K562 (cell line): ENCODE data around the gene CCNJL. TPM values are rescaled to one million over a fixed set of nuclear protein-coding genes. Genes with fewer than 3 reads are reported as not detected.

ENCODE experiments used
- ATAC-seq: fragments of 200-7000 bp; cut with Tn5 transposase; 3 replicates; pipeline ENCODE4 v1.9.1; 2020; ENCODE audit warnings: moderate library complexity
- BruUV-seq: library from RNA; stranded (reverse); fragments of 400-500 nt; replicated peaks from 2 replicates; lab custom pipeline; 2021; lab: Mats Ljungman, UMichigan
- CTCF ChIA-PET: fragments of 300-600 bp; formaldehyde crosslinking; extraction: SDS; loops from one replicate; lab custom pipeline; 2021; ENCODE audit warnings: low intra/inter-chr PET ratio; lab: Yijun Ruan, JAX
- POLR2A ChIA-PET: fragments of 300-600, 350-650 bp; sonication (Branson Sonifier 250); formaldehyde crosslinking; extraction: SDS; loops from one replicate; lab custom pipeline; 2021; ENCODE audit warnings: antibody characterized with exemption, inconsistent platforms; lab: Yijun Ruan, JAX
- DNase-seq, 4 experiments: peaks; one replicate each; pipeline versions ENCODE4 v3.0.0 to v3.0.0-alpha.2; 2011 to 2018; ENCODE audit warnings: low spot score in 3 of 4, mixed read lengths in 3 of 4; ENCODE audit errors: extremely low read depth in 1 of 4
- FAIRE-seq: peaks from 2 replicates; lab custom pipeline; 2011; peaks lifted over from hg19 to GRCh38; lab: Jason Lieb, UNC
- H2AFZ ChIP-seq: 2 replicates; pipeline ENCODE4 v1.6.0; 2011; ENCODE audit warnings: low read depth, low read length, control low read depth, inconsistent platforms
- H3K27ac ChIP-seq: fragments of 200-600 bp; 3 replicates; pipeline ENCODE4 v1.8.0; 2011; ENCODE audit warnings: low read depth, mild to moderate bottlenecking, control low read depth, inconsistent platforms, low read length, moderate library complexity, mixed read lengths; ENCODE audit errors: extremely low read depth
- H3K27me3 ChIP-seq, 2 experiments: fragments of 300-600 bp in 1 of 2; 2 replicates in 1 of 2; 3 replicates in 1 of 2; pipeline versions ENCODE4 v1.6.0 to v1.8.0; 2011; ENCODE audit warnings: inconsistent platforms in 2 of 2, low read length in 2 of 2, mild to moderate bottlenecking in 1 of 2, mixed read lengths in 1 of 2, moderate library complexity in 1 of 2; ENCODE audit not compliant: control insufficient read depth in 2 of 2, insufficient read depth in 2 of 2
- H3K36me3 ChIP-seq: fragments of 300-600 bp; 3 replicates; pipeline ENCODE4 v1.8.0; 2011; ENCODE audit warnings: mild to moderate bottlenecking, low read length, inconsistent platforms; ENCODE audit not compliant: control insufficient read depth, insufficient read depth
- H3K4me1 ChIP-seq, 2 experiments: fragments of 200-600 bp in 1 of 2; replicated peaks in 1 of 2; 2 replicates in 1 of 2; 3 replicates in 1 of 2; pipeline versions ENCODE4 v1.5.1 to v1.8.0; 2011; ENCODE audit warnings: inconsistent platforms in 2 of 2, low read length in 2 of 2, mild to moderate bottlenecking in 1 of 2, mixed read lengths in 1 of 2, moderate library complexity in 1 of 2; ENCODE audit not compliant: control insufficient read depth in 2 of 2, insufficient read depth in 2 of 2
- H3K4me2 ChIP-seq: 2 replicates; pipeline ENCODE4 v1.6.1; 2011; ENCODE audit warnings: low read length, control low read depth, inconsistent platforms, mixed read lengths; ENCODE audit not compliant: insufficient read depth
- H3K4me3 ChIP-seq: fragments of 200-600 bp; sonication (generic), shearing (Covaris generic); 2 replicates; pipeline ENCODE4 v1.5.1; 2016; ENCODE audit warnings: control low read depth, inconsistent platforms
- H3K79me2 ChIP-seq: fragments of 200-600 bp; 3 replicates; pipeline ENCODE4 v1.8.0; 2011; ENCODE audit warnings: low read length, inconsistent platforms; ENCODE audit not compliant: control insufficient read depth, insufficient read depth
- H3K9ac ChIP-seq, 2 experiments: 2 replicates each; pipeline versions ENCODE4 v1.6.0 to v1.6.1; 2011; ENCODE audit warnings: low read depth in 2 of 2, low read length in 2 of 2, control low read depth in 1 of 2, inconsistent platforms in 1 of 2, mild to moderate bottlenecking in 1 of 2, mixed read lengths in 1 of 2; ENCODE audit not compliant: insufficient read depth in 1 of 2
- H3K9me1 ChIP-seq: one replicate; pipeline ENCODE4 v1.6.0; 2011; ENCODE audit warnings: inconsistent platforms, mild to moderate bottlenecking, low read length, moderate library complexity; ENCODE audit not compliant: control insufficient read depth, insufficient read depth
- H3K9me3 ChIP-seq: replicated peaks from 2 replicates; pipeline ENCODE4 v1.5.1; 2011; ENCODE audit warnings: low read depth, low read length, inconsistent platforms; ENCODE audit not compliant: control insufficient read depth, insufficient read depth
- H4K20me1 ChIP-seq: replicated peaks from 2 replicates; pipeline ENCODE4 v1.6.1; 2011; ENCODE audit warnings: low read length, inconsistent platforms, mixed read lengths; ENCODE audit not compliant: control insufficient read depth, insufficient read depth
- ATF7 ChIP-seq: fragments of 450-650 bp; IDR thresholded peaks from 2 replicates; pipeline ENCODE4 v1.7.1; 2014; ENCODE audit warnings: mild to moderate bottlenecking, moderate library complexity
- CBFA2T2 ChIP-seq: fragments of 450-650 bp; conservative IDR thresholded peaks from 2 replicates; pipeline ENCODE4 v1.6.1; 2017; ENCODE audit warnings: mild to moderate bottlenecking
- CREM ChIP-seq: IDR thresholded peaks from 2 replicates; pipeline ENCODE4 v1.6.1; 2014; ENCODE audit warnings: antibody characterized with exemption, low read depth
- HDAC3 ChIP-seq: fragments of 450-650 bp; IDR thresholded peaks from 2 replicates; pipeline ENCODE4 v1.6.1; 2018; ENCODE audit warnings: borderline replicate concordance, mild to moderate bottlenecking, moderate library complexity; ENCODE audit not compliant: partially characterized antibody
- HDAC8 ChIP-seq: fragments of 450-650 bp; IDR thresholded peaks from 2 replicates; pipeline ENCODE4 v1.6.1; 2016; ENCODE audit warnings: mild to moderate bottlenecking, missing genetic modification characterization, moderate library complexity, missing compliant biosample characterization
- KLF10 ChIP-seq: fragments of 250-450 bp; sonication (Bioruptor Pico); IDR thresholded peaks from 2 replicates; pipeline ENCODE4 v1.6.1; 2021; ENCODE audit warnings: matching md5 sums
- MAFG ChIP-seq: fragments of 450-650 bp; conservative IDR thresholded peaks from 2 replicates; pipeline ENCODE4 v1.6.1; 2016; ENCODE audit warnings: missing genetic modification characterization, missing compliant biosample characterization
- PRMT5 ChIP-seq: sonication (generic); formaldehyde crosslinking; IDR thresholded peaks from 2 replicates; pipeline ENCODE4 v1.5.0; 2020; ENCODE audit warnings: missing genetic modification reagents
- TAF1 ChIP-seq: IDR thresholded peaks from 2 replicates; pipeline ENCODE4 v1.6.1; 2011; ENCODE audit warnings: mild to moderate bottlenecking, low read length, moderate library complexity; ENCODE audit not compliant: insufficient read depth, control insufficient read depth, severe bottlenecking; ENCODE audit errors: extremely low read depth
- TEAD4 ChIP-seq, 2 experiments: sonication (generic) in 1 of 2; formaldehyde crosslinking in 1 of 2; IDR thresholded peaks; 2 replicates each; pipeline versions ENCODE4 v1.6.1 to v1.8.0; 2012 to 2022; ENCODE audit warnings: borderline replicate concordance in 1 of 2, inconsistent platforms in 1 of 2, low read length in 1 of 2, mild to moderate bottlenecking in 1 of 2, missing genetic modification reagents in 1 of 2
- TGIF2 ChIP-seq: sonication (generic); formaldehyde crosslinking; IDR thresholded peaks from 2 replicates; pipeline ENCODE4 v1.8.1; 2022; ENCODE audit warnings: mild to moderate bottlenecking, missing genetic modification reagents, moderate library complexity
- ZFP36 ChIP-seq: fragments of 150-350 bp; IDR thresholded peaks from 2 replicates; pipeline ENCODE4 v1.6.1; 2018; ENCODE audit warnings: low read length, low read depth; ENCODE audit not compliant: partially characterized antibody
- ZNF253 ChIP-seq: fragments of 250-450 bp; sonication (Bioruptor Pico); conservative IDR thresholded peaks from 2 replicates; pipeline ENCODE4 v1.6.1; 2021; ENCODE audit warnings: mild to moderate bottlenecking
- ZNF699 ChIP-seq: fragments of 250-450 bp; sonication (Bioruptor Pico); IDR thresholded peaks from 2 replicates; pipeline ENCODE4 v1.8.0; 2021; ENCODE audit warnings: mild to moderate bottlenecking, moderate library complexity; ENCODE audit not compliant: insufficient replicate concordance
- ZNF75A ChIP-seq: fragments of 450-650 bp; formaldehyde crosslinking; IDR thresholded peaks from 2 replicates; pipeline ENCODE4 v1.4.0; 2020; ENCODE audit warnings: mild to moderate bottlenecking
- WGBS: fragments of 100-300 bp; shearing (Covaris generic); methylation state at CpG from one replicate; pipeline ENCODE4 v1.1.6; 2016; ENCODE audit warnings: low coverage, mixed read lengths; ENCODE audit not compliant: insufficient coverage; ENCODE audit errors: missing lambda C conversion rate; 5-methylcytosine and 5-hydroxymethylcytosine counted together
- in situ Hi-C: fragments of 300-500 bp; cut with MboI; formaldehyde crosslinking; loops from 4 replicates; pipeline ENCODE4 v1.15.0; 2018; ENCODE audit warnings: inconsistent platforms, mixed read lengths
- intact Hi-C: fragments of 100-400 bp; cut with micrococcal nuclease; formaldehyde crosslinking; loops from 2 replicates; pipeline ENCODE4 v1.14.2; 2022
- polyA plus RNA-seq, 8 experiments: library from polyadenylated mRNA; depleted of rRNA in 4 of 8; stranded (reverse) in 5 of 8; unstranded in 3 of 8; fragments of >200 nt; fragmentation: Nextera tagmentation in 2 of 8; fragmentation: Illumina TruSeq in 1 of 8; extraction: Ambion mirVana in 2 of 8; extraction: Trizol in 1 of 8; gene quantifications; 2 replicates each; pipeline versions ENCODE4 v1.2.1 to v1.2.3, GENCODE V29; 2011 to 2014; ENCODE audit warnings: inconsistent platforms in 1 of 8, missing spikeins in 1 of 8
- total RNA-seq, 7 experiments: library from RNA; depleted of rRNA in 6 of 7; stranded (reverse); fragments of >200 nt in 6 of 7; fragmentation: Illumina TruSeq in 2 of 7; extraction: Trizol in 2 of 7; gene quantifications; 2 replicates each; pipeline versions ENCODE4 v1.2.1 to v1.2.3, GENCODE V29; 2011 to 2021; ENCODE audit warnings: low replicate concordance in 1 of 7
- TF ChIP-seq, protein P1 (sequence below): fragments of 150-350 bp; IDR thresholded peaks from 2 replicates; pipeline ENCODE4 v1.6.1; 2014; ENCODE audit warnings: low read depth, mild to moderate bottlenecking, low read length, borderline replicate concordance
- TF ChIP-seq, protein P2 (sequence below): fragments of 250-450 bp; sonication (Bioruptor Pico); IDR thresholded peaks from 2 replicates; pipeline ENCODE4 v1.4.0; 2020

The CCNJL gene
- total and polyA plus RNA-seq, 9 of the 15 experiments (the other 6 are each of a cell fraction or from before 2014, with no cell fraction given), result 0.04 TPM; not detected in 8

DNA sequence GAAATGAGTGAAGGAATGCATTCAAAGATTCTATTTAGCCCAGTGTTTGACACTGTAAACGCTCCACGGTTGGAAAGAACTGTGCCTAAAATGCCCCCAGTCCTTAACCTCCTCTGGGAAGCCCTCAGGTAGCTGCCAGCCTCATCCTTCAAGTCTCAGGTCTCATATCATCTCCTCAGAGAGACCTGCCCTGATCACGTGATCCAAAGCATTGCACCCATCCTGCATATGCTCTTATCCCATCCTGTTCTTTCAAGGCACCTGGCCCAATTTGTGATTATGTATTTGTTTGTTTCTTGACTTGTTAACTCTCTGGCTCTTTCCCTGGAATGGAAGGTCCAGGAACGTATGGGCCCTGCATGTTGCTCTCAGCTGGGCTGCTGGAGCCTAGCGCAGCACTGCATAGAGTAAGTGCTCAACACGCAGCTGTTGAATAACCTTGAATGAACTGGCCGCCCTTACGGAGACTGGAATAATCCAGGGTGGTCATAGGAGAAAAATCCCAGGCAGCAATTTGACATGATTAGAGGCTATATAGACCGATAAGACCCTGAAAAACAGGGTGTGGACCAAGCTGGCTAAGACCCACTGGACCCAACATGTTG, 49.4 kb upstream of the CCNJL start (continued):
- TF ChIP-seq, protein P1, sequence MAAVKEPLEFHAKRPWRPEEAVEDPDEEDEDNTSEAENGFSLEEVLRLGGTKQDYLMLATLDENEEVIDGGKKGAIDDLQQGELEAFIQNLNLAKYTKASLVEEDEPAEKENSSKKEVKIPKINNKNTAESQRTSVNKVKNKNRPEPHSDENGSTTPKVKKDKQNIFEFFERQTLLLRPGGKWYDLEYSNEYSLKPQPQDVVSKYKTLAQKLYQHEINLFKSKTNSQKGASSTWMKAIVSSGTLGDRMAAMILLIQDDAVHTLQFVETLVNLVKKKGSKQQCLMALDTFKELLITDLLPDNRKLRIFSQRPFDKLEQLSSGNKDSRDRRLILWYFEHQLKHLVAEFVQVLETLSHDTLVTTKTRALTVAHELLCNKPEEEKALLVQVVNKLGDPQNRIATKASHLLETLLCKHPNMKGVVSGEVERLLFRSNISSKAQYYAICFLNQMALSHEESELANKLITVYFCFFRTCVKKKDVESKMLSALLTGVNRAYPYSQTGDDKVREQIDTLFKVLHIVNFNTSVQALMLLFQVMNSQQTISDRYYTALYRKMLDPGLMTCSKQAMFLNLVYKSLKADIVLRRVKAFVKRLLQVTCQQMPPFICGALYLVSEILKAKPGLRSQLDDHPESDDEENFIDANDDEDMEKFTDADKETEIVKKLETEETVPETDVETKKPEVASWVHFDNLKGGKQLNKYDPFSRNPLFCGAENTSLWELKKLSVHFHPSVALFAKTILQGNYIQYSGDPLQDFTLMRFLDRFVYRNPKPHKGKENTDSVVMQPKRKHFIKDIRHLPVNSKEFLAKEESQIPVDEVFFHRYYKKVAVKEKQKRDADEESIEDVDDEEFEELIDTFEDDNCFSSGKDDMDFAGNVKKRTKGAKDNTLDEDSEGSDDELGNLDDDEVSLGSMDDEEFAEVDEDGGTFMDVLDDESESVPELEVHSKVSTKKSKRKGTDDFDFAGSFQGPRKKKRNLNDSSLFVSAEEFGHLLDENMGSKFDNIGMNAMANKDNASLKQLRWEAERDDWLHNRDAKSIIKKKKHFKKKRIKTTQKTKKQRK, result no peak
- peak; percentile 37; the same call in 1 of the 2 replicates for TF ChIP-seq CBFA2T2

DNA sequence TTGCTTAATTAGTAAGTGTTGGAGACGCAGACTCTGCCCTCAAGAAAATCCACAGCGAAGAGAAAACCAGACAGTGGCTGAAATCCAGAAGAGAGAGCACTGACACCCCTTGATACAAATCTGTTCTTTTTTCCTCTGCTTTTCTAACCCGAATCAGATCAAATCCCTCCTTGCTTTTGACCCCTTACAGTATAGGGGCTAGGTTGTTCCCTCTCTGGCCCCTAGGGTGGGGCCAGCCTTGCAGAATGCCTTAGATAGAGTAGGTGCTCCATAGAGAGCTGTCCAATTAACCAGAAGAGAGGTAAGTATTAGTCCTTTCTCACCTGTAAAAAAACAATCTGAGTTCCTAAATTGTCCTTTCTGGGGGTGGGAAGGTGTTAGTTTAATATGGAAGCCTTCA, 47.9 kb upstream of the CCNJL start:
- peaks cover 0 to 37% of the 10 kb centered on the region in 2 experiments for H3K27me3 ChIP-seq
- H3K4me2 ChIP-seq, result no peak overlapping the region
- H3K9ac ChIP-seq, result no peak overlapping the region
- ATAC-seq (peak; percentile 48; the same call in 1 of the 3 replicates), FAIRE-seq (no peak), DNase-seq (no peak)
- H2AFZ ChIP-seq, result no peak overlapping the region
- intact Hi-C loops, result no loop called here
- POLR2A ChIA-PET, result no interaction called here
- BruUV-seq, result no TSS peak
- H3K4me3 ChIP-seq, result no peak overlapping the region
- no peaks in the 10 kb centered on the region for H3K79me2 ChIP-seq
- 17% methylated on average over 3 of the region's 3 CpGs for WGBS
- no peaks in the 10 kb centered on the region for H3K9me1 ChIP-seq
- no peaks in the 10 kb centered on the region for H3K36me3 ChIP-seq
- CTCF ChIA-PET, result no interaction called here
- no peaks in the 10 kb centered on the region for H3K9me3 ChIP-seq
- in situ Hi-C loops, result no loop called here
- peaks cover 4 to 13% of the 10 kb centered on the region in 2 experiments; a peak in 4 of 5 replicates for H3K4me1 ChIP-seq
- no peak overlapping the region for H3K27ac ChIP-seq
- H4K20me1 ChIP-seq, result no peaks in the 10 kb centered on the region; the same call in 1 of the 2 replicates
- TF ChIP-seq HDAC8 (no peak), ZNF75A (CRISPR knock-in tag) (no peak), ATF7 (no peak), TEAD4 (IDR thresholded peaks at IDR 0.05; ENCODE audit: low read length) (no peak), TEAD4 (CRISPR knock-in tag; IDR thresholded peaks at IDR 0.05; ENCODE audit: borderline replicate concordance) (no peak), TGIF2 (CRISPR knock-in tag) (no peak), PRMT5 (CRISPR knock-in tag) (no peak), ZNF253 (CRISPR knock-in tag) (no peak), MAFG (tag) (no peak), ZFP36 (no peak), CREM (no peak), HDAC3 (no peak), ZNF699 (CRISPR knock-in tag) (no peak), KLF10 (no peak), TAF1 (no peak)
- TF ChIP-seq, protein P2, sequence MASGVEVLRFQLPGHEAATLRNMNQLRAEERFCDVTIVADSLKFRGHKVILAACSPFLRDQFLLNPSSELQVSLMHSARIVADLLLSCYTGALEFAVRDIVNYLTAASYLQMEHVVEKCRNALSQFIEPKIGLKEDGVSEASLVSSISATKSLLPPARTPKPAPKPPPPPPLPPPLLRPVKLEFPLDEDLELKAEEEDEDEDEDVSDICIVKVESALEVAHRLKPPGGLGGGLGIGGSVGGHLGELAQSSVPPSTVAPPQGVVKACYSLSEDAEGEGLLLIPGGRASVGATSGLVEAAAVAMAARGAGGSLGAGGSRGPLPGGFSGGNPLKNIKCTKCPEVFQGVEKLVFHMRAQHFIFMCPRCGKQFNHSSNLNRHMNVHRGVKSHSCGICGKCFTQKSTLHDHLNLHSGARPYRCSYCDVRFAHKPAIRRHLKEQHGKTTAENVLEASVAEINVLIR (CRISPR knock-in tag), result no peak
